Measurements from ENCODE around the gene SLC37A4. TPM values are rescaled to one million over a fixed set of nuclear protein-coding genes. Genes with fewer than 3 reads are reported as not detected.

Gene SLC37A4
- total RNA-seq, 4 donors from 2014 or later = 12.4 to 30.2 (median 16.5) TPM

DNA sequence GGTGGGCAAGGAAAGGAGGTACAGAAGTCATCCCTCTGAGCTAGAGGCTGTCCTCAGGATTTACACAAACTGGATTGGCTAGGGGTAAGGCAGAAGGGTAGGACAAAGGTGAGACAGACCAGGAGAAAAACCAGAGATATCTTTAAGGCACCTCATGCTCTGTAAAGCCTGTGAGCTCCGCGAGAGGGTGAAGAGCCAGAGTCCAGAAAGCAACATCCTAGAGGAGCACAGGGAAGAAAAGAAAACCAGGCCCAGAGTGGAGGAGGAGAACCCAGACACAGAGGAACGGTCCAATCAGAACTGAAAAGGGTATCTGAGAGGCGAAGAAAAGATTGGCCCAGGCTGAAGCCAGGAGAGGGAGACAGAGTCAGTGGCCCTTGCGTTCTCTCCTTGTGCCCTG, 5.1 kb downstream of the SLC37A4 start:
- TF ChIP-seq POLR2A (IDR thresholded peaks at IDR 0.05) = no peak
- TF ChIP-seq, protein P1, sequence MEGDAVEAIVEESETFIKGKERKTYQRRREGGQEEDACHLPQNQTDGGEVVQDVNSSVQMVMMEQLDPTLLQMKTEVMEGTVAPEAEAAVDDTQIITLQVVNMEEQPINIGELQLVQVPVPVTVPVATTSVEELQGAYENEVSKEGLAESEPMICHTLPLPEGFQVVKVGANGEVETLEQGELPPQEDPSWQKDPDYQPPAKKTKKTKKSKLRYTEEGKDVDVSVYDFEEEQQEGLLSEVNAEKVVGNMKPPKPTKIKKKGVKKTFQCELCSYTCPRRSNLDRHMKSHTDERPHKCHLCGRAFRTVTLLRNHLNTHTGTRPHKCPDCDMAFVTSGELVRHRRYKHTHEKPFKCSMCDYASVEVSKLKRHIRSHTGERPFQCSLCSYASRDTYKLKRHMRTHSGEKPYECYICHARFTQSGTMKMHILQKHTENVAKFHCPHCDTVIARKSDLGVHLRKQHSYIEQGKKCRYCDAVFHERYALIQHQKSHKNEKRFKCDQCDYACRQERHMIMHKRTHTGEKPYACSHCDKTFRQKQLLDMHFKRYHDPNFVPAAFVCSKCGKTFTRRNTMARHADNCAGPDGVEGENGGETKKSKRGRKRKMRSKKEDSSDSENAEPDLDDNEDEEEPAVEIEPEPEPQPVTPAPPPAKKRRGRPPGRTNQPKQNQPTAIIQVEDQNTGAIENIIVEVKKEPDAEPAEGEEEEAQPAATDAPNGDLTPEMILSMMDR (IDR thresholded peaks at IDR 0.05) = no peak

DNA sequence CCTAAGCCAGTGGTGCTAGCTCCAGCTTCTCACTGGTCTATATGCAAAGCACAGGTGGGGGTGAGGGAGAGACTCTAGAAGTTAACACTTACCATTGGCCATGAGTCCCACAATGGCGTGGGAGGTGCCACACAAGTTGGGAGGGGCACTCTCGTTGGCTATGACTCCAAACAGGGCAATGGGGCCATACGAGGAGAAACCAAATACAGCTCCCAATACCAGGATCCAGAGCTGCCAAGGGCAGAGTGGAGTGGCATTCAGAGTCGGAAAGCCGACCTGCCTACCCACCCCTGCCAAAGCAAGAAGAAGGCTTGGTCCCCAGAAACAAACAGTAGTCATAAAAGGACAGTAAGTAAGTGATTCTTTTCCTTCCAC, 5.6 kb downstream of the SLC37A4 start:
- intact Hi-C loops (cut with DNase I) = no loop called here
- WGBS, 2 donors = 80 to 83% methylated on average over 5 of the region's 5 CpGs
- Histone ChIP-seq H3K4me3 (replicated peaks in 1 of 3) (no peak overlapping the region), H3K36me3 (peaks cover 18 to 33% of the 10 kb centered on the region in 2 donors), H3K27ac (peak overlapping the region in 1 of 3 donors; percentile 13), H3K27me3 (no peaks in the 10 kb centered on the region), H3K4me1 (peaks cover 7 to 22% of the 10 kb centered on the region in 2 donors), H3K9me3 (no peaks in the 10 kb centered on the region)
- DNase-seq = no peak
- TF ChIP-seq, protein P1 (IDR thresholded peaks at IDR 0.05) = no peak
- no peak for TF ChIP-seq POLR2A (IDR thresholded peaks at IDR 0.05)

More for the DNA sequence above, 5.1 kb downstream of the SLC37A4 start:
- 88 to 90% methylated on average over 5 of the region's 5 CpGs for WGBS, 2 donors
- intact Hi-C loops (cut with DNase I) = no loop called here
- Histone ChIP-seq H3K27me3 (no peaks in the 10 kb centered on the region), H3K4me1 (peaks cover 6 to 18% of the 10 kb centered on the region in 2 donors), H3K36me3 (peaks cover 18 to 33% of the 10 kb centered on the region in 2 donors), H3K4me3 (replicated peaks in 1 of 3) (no peak overlapping the region), H3K9me3 (no peaks in the 10 kb centered on the region), H3K27ac (no peak overlapping the region)
- DNase-seq = no peak

DNA sequence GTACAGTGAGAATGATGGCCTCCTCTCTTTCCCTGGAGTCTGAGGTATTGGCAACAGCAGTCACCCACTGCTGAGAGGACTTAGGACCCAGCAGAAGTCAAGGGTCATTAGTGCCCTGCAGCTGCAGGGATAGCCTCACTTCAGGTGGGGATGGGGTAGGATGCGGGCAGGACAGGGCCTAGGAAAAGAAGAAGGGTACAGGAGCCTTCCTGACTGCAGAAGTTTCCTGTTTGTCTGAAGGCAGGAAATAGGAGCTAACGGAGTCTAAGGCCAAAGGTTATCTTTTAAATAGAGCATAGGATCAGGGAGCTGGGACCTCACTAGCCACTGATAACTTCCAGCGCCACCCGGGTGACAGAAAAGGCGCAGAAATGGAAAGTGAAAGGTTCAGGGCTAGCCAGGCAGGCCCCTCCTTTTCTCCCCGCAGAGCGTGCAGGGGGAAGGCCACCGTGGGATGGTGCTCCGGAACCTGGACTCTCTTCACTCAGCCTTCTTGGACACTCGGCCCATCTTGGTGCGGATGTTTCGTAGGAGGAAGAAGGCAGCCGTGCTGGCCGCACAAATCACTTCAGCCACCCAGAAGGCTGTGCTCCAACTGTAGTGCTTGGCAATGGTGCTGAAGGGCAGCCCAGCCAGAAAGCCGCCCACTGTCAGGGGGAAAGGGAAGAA, 6.1 kb downstream of the SLC37A4 start:
- Histone ChIP-seq H3K4me3 (replicated peaks in 1 of 3) (no peak overlapping the region), H3K27ac (peak overlapping the region in 1 of 3 donors; percentile 13), H3K9me3 (no peaks in the 10 kb centered on the region), H3K4me1 (peaks cover 7 to 22% of the 10 kb centered on the region in 2 donors), H3K36me3 (peaks cover 18 to 33% of the 10 kb centered on the region in 2 donors), H3K27me3 (no peaks in the 10 kb centered on the region)
- DNase-seq = no peak
- WGBS, 2 donors = 74 to 86% methylated on average over 14 to 15 of the region's 15 CpGs
- intact Hi-C loops (cut with DNase I) = no loop called here
- TF ChIP-seq, protein P1 (IDR thresholded peaks at IDR 0.05) = no peak
- no peak for TF ChIP-seq POLR2A (IDR thresholded peaks at IDR 0.05)

DNA sequence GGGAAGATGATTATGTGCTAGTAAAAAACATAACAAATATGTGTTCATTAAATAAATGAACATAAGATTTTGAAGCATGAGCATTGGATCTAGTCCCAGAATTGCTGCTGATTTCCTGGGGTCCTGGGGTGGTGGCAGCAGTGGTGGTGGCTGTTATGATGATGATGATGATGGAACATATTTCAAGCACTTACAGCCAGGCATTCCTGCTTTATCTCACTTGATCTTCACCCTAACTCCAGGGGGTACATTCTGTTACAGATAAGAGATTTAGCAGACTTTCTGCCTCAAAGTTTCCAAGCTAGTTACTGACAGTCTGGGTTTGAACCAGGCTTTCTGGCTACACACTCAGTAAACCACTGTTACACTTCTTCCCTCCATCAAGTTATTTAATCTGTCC, 6.9 kb downstream of the SLC37A4 start:
- H3K36me3 ChIP-seq = peaks cover 18 to 33% of the 10 kb centered on the region in 2 donors

DNA sequence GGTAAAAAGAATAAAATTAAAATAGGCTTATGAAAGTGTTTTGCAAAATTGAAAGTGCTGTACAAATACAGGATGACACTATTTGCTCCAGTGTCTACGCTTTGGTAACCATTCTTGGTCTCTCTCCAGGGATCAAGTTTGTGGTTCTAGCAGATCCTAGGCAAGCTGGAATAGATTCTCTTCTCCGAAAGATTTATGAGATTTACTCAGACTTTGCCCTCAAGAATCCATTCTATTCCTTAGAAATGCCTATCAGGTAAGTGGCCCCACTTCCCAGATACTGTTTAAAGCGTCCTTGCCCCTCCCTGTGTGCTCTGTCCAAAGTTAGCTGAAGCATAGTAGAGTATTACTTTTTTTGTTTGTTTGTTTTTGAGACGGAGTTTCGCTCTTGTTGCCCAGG, 9.0 kb downstream of the SLC37A4 start:
- WGBS, 2 donors = 89 to 91% methylated on average over 5 of the region's 5 CpGs
- no peak overlapping the region for H3K27ac ChIP-seq
- intact Hi-C loops (cut with DNase I) = no loop called here
- no peak for TF ChIP-seq POLR2A (IDR thresholded peaks at IDR 0.05)
- TF ChIP-seq, protein P1 (IDR thresholded peaks at IDR 0.05) = no peak
- H3K36me3 ChIP-seq = peaks cover 18 to 33% of the 10 kb centered on the region in 2 donors
- DNase-seq = no peak
- peaks cover 17 to 27% of the 10 kb centered on the region in 2 donors for H3K4me1 ChIP-seq
- H3K27me3 ChIP-seq = no peaks in the 10 kb centered on the region
- no peak overlapping the region for H3K4me3 ChIP-seq (replicated peaks in 1 of 3)
- H3K9me3 ChIP-seq = no peaks in the 10 kb centered on the region

More for the DNA sequence above, 6.9 kb downstream of the SLC37A4 start:
- DNase-seq = no peak
- Histone ChIP-seq H3K9me3 (no peaks in the 10 kb centered on the region), H3K27me3 (no peaks in the 10 kb centered on the region), H3K4me1 (peaks cover 11 to 21% of the 10 kb centered on the region in 2 donors), H3K27ac (no peak overlapping the region), H3K4me3 (replicated peaks in 1 of 3) (no peak overlapping the region)
- intact Hi-C loops (cut with DNase I) = no loop called here
- TF ChIP-seq, protein P1 (IDR thresholded peaks at IDR 0.05) = no peak
- no peak for TF ChIP-seq POLR2A (IDR thresholded peaks at IDR 0.05)

All from thyroid gland (tissue), 4 donors.